Trophoblast cell (in vitro differentiated cells and primary cell): ENCODE results near the gene LIPE.
"Not testable (repeated sequence)": the region's sequence is repeated elsewhere in the genome, so short reads cannot be mapped to it uniquely, and the experiment has no call there.

Experiments
- DNase-seq, 2 donors: peaks; one replicate each; pipeline ENCODE4 v3.0.0-alpha.2; 2016
- H2AFZ ChIP-seq: 2 replicates; pipeline ENCODE4 v1.6.1; 2013; ENCODE audit warnings: low read length, moderate library complexity, mild to moderate bottlenecking; ENCODE audit not compliant: insufficient read depth, poor library complexity
- H2AK5ac ChIP-seq: 2 replicates; pipeline ENCODE4 v1.6.1; 2013; ENCODE audit warnings: mild to moderate bottlenecking, low read length
- H2BK120ac ChIP-seq: 2 replicates; pipeline ENCODE4 v1.6.1; 2013; ENCODE audit warnings: low read length, mild to moderate bottlenecking, moderate library complexity; ENCODE audit not compliant: insufficient read depth, poor library complexity
- H2BK12ac ChIP-seq: 2 replicates; pipeline ENCODE4 v1.6.1; 2013; ENCODE audit warnings: mild to moderate bottlenecking, low read length, moderate library complexity
- H2BK5ac ChIP-seq: 2 replicates; pipeline ENCODE4 v1.6.1; 2013; ENCODE audit warnings: low read length, low read depth, moderate library complexity, mild to moderate bottlenecking; ENCODE audit not compliant: poor library complexity
- H3K14ac ChIP-seq: 2 replicates; pipeline ENCODE4 v1.6.1; 2013; ENCODE audit warnings: mild to moderate bottlenecking, low read length
- H3K18ac ChIP-seq: 2 replicates; pipeline ENCODE4 v1.6.1; 2013; ENCODE audit warnings: mild to moderate bottlenecking, low read length
- H3K23ac ChIP-seq: 2 replicates; pipeline ENCODE4 v1.6.1; 2013; ENCODE audit warnings: low read length
- H3K27ac ChIP-seq: 2 replicates; pipeline ENCODE4 v1.5.1; 2013; ENCODE audit warnings: low read depth, mild to moderate bottlenecking, inconsistent platforms, low read length, moderate library complexity
- H3K27me3 ChIP-seq: 2 replicates; pipeline ENCODE4 v1.6.1; 2013; ENCODE audit warnings: inconsistent platforms, mild to moderate bottlenecking, low read length, moderate library complexity; ENCODE audit not compliant: insufficient read depth
- H3K36me3 ChIP-seq, 2 experiments: 1 replicate in 1 of 2; 2 replicates in 1 of 2; pipeline ENCODE4 v1.6.1; 2013; ENCODE audit warnings: low read length in 2 of 2, mild to moderate bottlenecking in 2 of 2, moderate library complexity in 1 of 2; ENCODE audit not compliant: insufficient read depth in 2 of 2, control insufficient read depth in 1 of 2
- H3K4ac ChIP-seq: 2 replicates; pipeline ENCODE4 v1.6.1; 2013; ENCODE audit warnings: low read depth, mild to moderate bottlenecking, low read length, moderate library complexity
- H3K4me1 ChIP-seq, 2 experiments: 1 replicate in 1 of 2; 2 replicates in 1 of 2; pipeline ENCODE4 v1.6.1; 2013; ENCODE audit warnings: low read length in 2 of 2, mild to moderate bottlenecking in 2 of 2, moderate library complexity in 1 of 2; ENCODE audit not compliant: insufficient read depth in 2 of 2, control insufficient read depth in 1 of 2
- H3K4me2 ChIP-seq: 2 replicates; pipeline ENCODE4 v1.6.1; 2013; ENCODE audit warnings: inconsistent platforms, mild to moderate bottlenecking, low read length, moderate library complexity
- H3K4me3 ChIP-seq: 2 replicates; pipeline ENCODE4 v1.5.1; 2013; ENCODE audit warnings: mild to moderate bottlenecking, low read depth, low read length, inconsistent platforms
- H3K79me1 ChIP-seq: one replicate; pipeline ENCODE4 v1.6.1; 2013; ENCODE audit warnings: low read length
- H3K79me2 ChIP-seq: 2 replicates; pipeline ENCODE4 v1.6.1; 2013; ENCODE audit warnings: low read length, mild to moderate bottlenecking; ENCODE audit not compliant: control insufficient read depth, insufficient read depth, poor library complexity
- H3K9ac ChIP-seq: 2 replicates; pipeline ENCODE4 v1.6.1; 2013; ENCODE audit warnings: mild to moderate bottlenecking, low read length
- H3K9me3 ChIP-seq: 2 replicates; pipeline ENCODE4 v1.6.1; 2013; ENCODE audit warnings: low read depth, mild to moderate bottlenecking, control low read depth, inconsistent platforms, low read length; ENCODE audit not compliant: insufficient read depth
- H4K12ac ChIP-seq: 2 replicates; pipeline ENCODE4 v1.6.1; 2013; ENCODE audit warnings: low read depth, mild to moderate bottlenecking, low read length, moderate library complexity
- H4K8ac ChIP-seq: 2 replicates; pipeline ENCODE4 v1.6.1; 2013; ENCODE audit warnings: low read depth, mild to moderate bottlenecking, low read length, moderate library complexity
- H4K91ac ChIP-seq: one replicate; pipeline ENCODE4 v1.6.1; 2013; ENCODE audit warnings: low read depth, mild to moderate bottlenecking, low read length, moderate library complexity
- WGBS: extraction: QIAGEN DNeasy Blood & Tissue Kit; methylation state at CpG from one replicate; pipeline ENCODE4 v1.1.7; 2013; ENCODE audit warnings: missing lambda C conversion rate; ENCODE audit not compliant: insufficient read length, insufficient coverage; ENCODE audit errors: extremely low coverage; 5-methylcytosine and 5-hydroxymethylcytosine counted together

LIPE gene

DNA sequence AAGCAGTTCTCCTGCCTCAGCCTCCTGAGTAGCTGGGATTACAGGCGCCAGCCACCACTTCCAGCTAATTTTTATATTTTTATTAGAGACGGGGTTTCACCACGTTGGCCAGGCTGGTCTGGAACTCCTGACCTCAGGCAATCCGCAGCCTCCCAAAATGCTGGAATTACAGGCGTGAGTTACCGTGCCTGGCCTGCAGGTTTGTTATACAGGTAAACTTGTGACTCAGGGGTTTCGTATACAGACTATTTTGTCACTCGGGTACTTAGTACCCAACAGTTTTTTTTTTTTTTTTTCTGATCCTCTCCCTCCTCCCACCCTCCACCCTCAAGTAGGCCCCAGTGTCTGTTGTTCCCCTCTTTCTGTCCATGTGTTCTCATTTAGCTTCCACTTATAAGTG is 34.0 kb upstream of the LIPE start:
- H3K79me1 ChIP-seq, H4K91ac ChIP-seq, H3K27ac ChIP-seq, H2AFZ ChIP-seq, H3K27me3 ChIP-seq, H3K4ac ChIP-seq, H3K79me2 ChIP-seq, H2BK120ac ChIP-seq, H3K4me3 ChIP-seq, H3K4me1 ChIP-seq, H3K4me2 ChIP-seq, H3K9ac ChIP-seq, H3K18ac ChIP-seq, H2AK5ac ChIP-seq, H4K12ac ChIP-seq, H3K23ac ChIP-seq, H2BK12ac ChIP-seq, H3K9me3 ChIP-seq, H2BK5ac ChIP-seq, H3K36me3 ChIP-seq, H3K14ac ChIP-seq, H4K8ac ChIP-seq: not testable (repeated sequence)
- DNase-seq = peak in 1 of 2 donors; percentile 21
- WGBS = no CpG with 5 or more reads among the region's 8 CpGs

DNA sequence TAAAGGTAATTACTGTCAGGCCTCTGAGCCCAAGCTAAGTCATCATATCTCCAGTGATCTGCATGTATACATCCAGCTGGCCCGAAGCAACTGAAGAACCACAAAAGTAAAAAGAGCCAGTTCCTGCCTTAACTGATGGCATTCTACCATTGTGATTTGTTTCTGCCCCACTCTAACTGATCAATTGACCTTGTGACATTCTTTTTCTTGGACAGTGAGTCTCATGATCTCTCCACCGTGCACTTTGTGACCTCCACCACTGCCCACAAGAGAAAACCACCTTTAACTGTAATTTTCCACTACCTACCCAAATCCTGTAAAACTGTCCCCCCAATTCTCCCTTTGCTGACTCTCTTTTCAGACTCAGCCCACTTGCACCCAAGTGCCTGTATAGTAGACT is 32.7 kb upstream of the LIPE start:
- no peaks in the 10 kb centered on the region for H3K79me1 ChIP-seq
- H3K18ac ChIP-seq = no peak overlapping the region
- H3K36me3 ChIP-seq = no peaks in the 10 kb centered on the region
- H4K8ac ChIP-seq = no peak overlapping the region
- no peak for DNase-seq
- no peak overlapping the region for H2BK120ac ChIP-seq
- no peak overlapping the region for H3K23ac ChIP-seq
- H3K4ac ChIP-seq = no peak overlapping the region
- H3K4me1 ChIP-seq = peaks cover 2% of the 10 kb centered on the region in 2 experiments
- no peak overlapping the region for H2BK12ac ChIP-seq
- WGBS = no CpG with 5 or more reads among the region's 2 CpGs
- H3K27ac ChIP-seq = no peak overlapping the region
- H4K12ac ChIP-seq = no peak overlapping the region
- no peak overlapping the region for H3K4me2 ChIP-seq
- H4K91ac ChIP-seq = no peak overlapping the region
- no peak overlapping the region for H2AK5ac ChIP-seq
- H3K9ac ChIP-seq = no peak overlapping the region
- H3K4me3 ChIP-seq = no peak overlapping the region
- no peak overlapping the region for H2BK5ac ChIP-seq
- no peaks in the 10 kb centered on the region for H3K9me3 ChIP-seq
- H3K27me3 ChIP-seq = no peaks in the 10 kb centered on the region
- no peak overlapping the region for H3K14ac ChIP-seq
- H3K79me2 ChIP-seq = no peaks in the 10 kb centered on the region
- H2AFZ ChIP-seq = no peak overlapping the region

- H3K4me2 ChIP-seq = no peak overlapping the region
- no peak overlapping the region for H3K9ac ChIP-seq
- no peak overlapping the region for H3K4ac ChIP-seq
- H3K4me3 ChIP-seq = no peak overlapping the region
- no peak overlapping the region for H3K18ac ChIP-seq
- H3K14ac ChIP-seq = no peak overlapping the region
- H4K91ac ChIP-seq = no peak overlapping the region
- H3K27me3 ChIP-seq = no peaks in the 10 kb centered on the region
- no peak overlapping the region for H4K8ac ChIP-seq
- H3K4me1 ChIP-seq = peaks cover 2% of the 10 kb centered on the region in 2 experiments
- peak; percentile 51 to 77 for DNase-seq
- no peak overlapping the region for H3K27ac ChIP-seq
- no peak overlapping the region for H3K23ac ChIP-seq
- H2AFZ ChIP-seq = no peak overlapping the region
- no peaks in the 10 kb centered on the region for H3K79me2 ChIP-seq
- no peak overlapping the region for H2AK5ac ChIP-seq
- no peaks in the 10 kb centered on the region for H3K79me1 ChIP-seq
- no peaks in the 10 kb centered on the region for H3K36me3 ChIP-seq
- H4K12ac ChIP-seq = no peak overlapping the region
- no peaks in the 10 kb centered on the region for H3K9me3 ChIP-seq
- H2BK12ac ChIP-seq = no peak overlapping the region
- no peak overlapping the region for H2BK120ac ChIP-seq
- H2BK5ac ChIP-seq = no peak overlapping the region
- WGBS = no CpG with 5 or more reads among the region's 1 CpG
Observed at GRCh38 chr19:42455621-42456081, 28.5 kb upstream of the LIPE start.

DNA sequence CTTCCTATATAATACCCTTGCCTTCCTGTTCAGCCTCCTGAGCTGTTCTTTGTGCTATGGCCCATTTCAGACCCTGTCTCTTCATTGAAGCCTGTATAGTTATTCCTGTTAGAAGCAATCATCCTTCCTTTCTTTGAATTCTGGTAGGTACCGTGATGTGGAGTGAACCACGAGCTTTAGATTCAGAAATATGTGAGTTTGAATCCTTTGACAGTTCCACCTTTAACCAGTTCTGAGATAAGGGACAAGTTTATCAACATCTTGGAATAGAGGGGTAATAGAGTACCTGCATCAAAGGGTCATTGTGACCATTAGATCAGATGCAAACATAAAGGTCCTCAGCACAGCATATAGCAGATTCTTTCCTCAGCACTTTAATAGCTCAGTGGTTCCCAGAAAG is 27.9 kb upstream of the LIPE start:
- H3K18ac ChIP-seq = no peak overlapping the region
- no peaks in the 10 kb centered on the region for H3K79me1 ChIP-seq
- H2BK5ac ChIP-seq = no peak overlapping the region
- DNase-seq = peak in 1 of 2 donors; percentile 78
- no peak overlapping the region for H3K9ac ChIP-seq
- no peak overlapping the region for H2AK5ac ChIP-seq
- no peak overlapping the region for H3K23ac ChIP-seq
- H3K27me3 ChIP-seq = no peaks in the 10 kb centered on the region
- H3K36me3 ChIP-seq = no peaks in the 10 kb centered on the region
- H3K79me2 ChIP-seq = no peaks in the 10 kb centered on the region
- no peak overlapping the region for H4K8ac ChIP-seq
- no peak overlapping the region for H3K4me3 ChIP-seq
- WGBS = no CpG with 5 or more reads among the region's 2 CpGs
- no peaks in the 10 kb centered on the region for H3K9me3 ChIP-seq
- no peak overlapping the region for H3K14ac ChIP-seq
- H4K91ac ChIP-seq = no peak overlapping the region
- no peak overlapping the region for H2BK12ac ChIP-seq
- H2BK120ac ChIP-seq = no peak overlapping the region
- H3K4me1 ChIP-seq = peaks cover 2% of the 10 kb centered on the region in 2 experiments
- no peak overlapping the region for H3K4me2 ChIP-seq
- no peak overlapping the region for H3K27ac ChIP-seq
- H3K4ac ChIP-seq = no peak overlapping the region
- no peak overlapping the region for H2AFZ ChIP-seq
- H4K12ac ChIP-seq = no peak overlapping the region
